CD4-positive, alpha-beta T cell treated with Interleukin-2 at 100 ng/mL for 4 hours (primary cell): ENCODE measurements around the gene CYP2W1.
A peak's percentile ranks its signal among the peaks of the same experiment; 100 is the strongest.
"Not testable (repeated sequence)": the region's sequence is repeated elsewhere in the genome, so short reads cannot be mapped to it uniquely, and the experiment has no call there.

Source experiments
- DNase-seq: peaks from one replicate; pipeline ENCODE4 v3.0.0-alpha.2; 2020; ENCODE audit warnings: low spot score

Gene CYP2W1

DNA sequence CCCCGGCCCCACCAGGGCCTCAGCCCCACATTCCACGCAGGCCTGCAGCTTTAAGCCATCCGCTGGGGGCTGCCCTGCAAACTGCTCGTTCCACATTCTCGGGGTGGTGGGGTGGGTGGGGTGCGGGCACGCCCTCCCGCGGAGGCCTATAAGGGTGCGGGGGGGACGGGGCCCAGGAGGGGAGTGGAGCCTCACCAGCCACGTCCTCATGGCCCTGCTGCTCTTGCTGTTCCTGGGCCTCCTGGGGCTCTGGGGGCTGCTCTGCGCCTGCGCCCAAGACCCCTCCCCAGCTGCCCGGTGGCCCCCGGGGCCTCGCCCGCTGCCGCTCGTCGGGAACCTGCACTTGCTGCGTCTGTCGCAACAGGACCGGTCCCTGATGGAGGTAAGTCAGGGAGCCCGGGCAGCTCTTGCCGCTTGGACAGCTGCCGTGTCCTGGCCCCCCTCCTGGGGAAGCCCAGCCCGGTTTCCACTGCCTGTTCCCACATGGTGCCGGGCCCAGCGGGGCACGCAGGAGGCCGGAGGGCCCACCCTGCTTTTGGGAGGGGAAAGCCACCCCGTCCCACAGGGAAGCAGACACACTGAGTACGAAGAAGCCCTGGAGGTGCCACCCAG, at the start of gene CYP2W1:
TSS of gene CYP2W1 (plus strand) at position 178 of the 612 bp plus-strand sequence. CDS start at position 209, 31 bp downstream.
- DNase-seq: no peak

- no peak for DNase-seq
Measured at GRCh38 chr7:934469-935163, 48.4 kb upstream of the CYP2W1 start.

- DNase-seq: no peak
Measured at GRCh38 chr7:935164-935873, 47.7 kb upstream of the CYP2W1 start.

DNA sequence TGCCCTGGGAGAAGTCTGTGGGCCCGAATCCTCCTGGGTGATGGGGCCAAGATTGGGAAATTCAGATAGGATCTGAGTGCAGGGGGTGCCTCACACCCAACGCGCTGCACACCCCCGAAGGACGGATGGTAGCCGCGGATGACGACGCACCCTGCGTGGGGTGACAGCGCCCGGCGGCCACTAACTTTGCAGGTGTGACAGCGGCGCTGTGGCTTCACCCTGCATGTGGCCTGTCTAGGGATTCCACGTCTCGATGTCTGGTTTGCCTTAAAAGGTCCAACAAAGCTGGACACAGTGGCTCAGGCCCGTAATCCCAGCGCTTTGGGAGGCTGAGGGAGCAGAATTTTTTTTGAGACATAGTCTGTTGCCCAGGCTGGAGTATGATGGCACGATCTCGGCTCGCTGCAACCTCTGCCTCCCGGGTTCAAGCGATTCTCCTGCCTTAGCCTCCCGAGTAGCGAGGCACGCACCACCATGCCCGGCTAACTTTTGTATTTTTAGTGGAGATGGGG, 47.1 kb upstream of the CYP2W1 start:
- no peak for DNase-seq

- peak; percentile 47 for DNase-seq
Measured at GRCh38 chr7:936386-937054, 46.5 kb upstream of the CYP2W1 start.

- no peak for DNase-seq
Measured at GRCh38 chr7:937856-938484, 45.0 kb upstream of the CYP2W1 start.

GRCh38 chr7:938546-939185, 44.3 kb upstream of the CYP2W1 start:
- no peak for DNase-seq

DNA sequence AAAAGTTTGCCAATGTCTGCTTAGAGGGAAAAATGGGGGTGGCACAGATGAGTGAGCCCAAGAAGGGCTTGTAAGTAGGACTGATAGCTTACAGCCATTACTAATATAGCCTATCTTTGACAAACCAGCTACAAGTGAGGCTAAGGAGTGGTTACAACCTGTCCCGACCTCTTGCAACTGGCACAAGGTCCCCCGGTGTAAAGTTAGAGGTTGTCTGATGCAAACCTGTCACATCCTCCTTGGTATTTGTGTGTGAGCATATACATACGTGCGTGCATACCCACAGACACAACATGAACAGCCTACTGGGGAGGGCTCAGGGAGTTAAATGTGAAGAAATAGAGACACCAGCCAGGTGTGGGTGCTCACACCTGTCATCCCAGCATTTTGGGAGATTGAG, 43.1 kb upstream of the CYP2W1 start:
- DNase-seq: no peak

DNA sequence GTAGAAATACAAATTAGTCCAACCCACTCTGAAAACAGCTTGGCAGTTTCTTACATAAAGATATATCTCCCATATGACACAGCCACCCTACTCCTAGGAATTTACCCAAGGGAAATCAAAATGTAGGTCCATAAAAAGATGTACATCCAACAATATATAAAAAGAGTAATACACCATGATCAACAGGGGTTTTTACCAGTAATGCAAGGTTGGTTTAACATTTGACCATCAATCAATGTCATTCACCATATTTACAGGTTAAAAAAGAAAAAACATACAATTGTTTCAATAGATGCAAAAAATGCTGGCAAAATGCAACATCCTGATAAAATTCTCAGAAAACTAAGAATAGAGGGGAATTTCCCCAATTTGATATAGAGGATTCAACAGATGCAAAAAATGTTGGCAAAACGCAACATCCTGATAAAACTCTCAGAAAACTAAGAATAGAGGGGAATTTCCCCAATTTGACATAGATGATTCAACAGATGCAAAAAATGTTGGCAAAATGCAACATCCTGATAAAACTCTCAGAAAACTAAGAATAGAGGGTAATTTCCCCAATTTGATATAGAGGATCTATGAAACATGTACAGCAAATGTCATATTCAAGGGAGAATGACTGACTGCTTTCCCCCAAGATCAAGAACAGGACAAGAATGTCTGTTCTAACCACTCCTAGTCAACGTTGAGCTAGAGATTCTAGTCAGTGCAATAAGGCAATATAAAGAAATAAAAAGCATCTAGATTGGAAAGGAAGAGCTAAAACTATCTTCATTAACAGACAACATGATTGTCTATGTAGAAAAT, 42.2 kb upstream of the CYP2W1 start:
- no peak for DNase-seq

DNA sequence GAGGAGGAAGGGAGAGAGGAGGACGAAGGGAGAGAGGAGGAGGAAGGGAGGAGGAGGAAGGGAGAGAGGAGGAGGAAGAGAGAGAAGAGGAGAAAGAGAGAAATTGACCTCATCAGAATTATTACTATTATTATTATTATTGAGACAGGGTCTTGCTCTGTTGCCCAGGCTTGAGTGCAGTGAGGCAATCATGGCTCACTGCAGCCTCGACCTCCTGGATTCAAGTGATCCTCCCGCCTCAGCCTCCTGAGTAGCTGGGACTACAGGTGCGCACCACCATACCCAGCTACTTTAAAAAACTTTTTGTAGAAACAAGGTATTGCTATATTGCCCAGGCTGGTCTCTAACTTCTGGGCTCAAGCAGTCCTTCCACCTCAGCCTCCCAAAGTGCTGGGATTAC, 39.2 kb upstream of the CYP2W1 start:
- DNase-seq: not testable (repeated sequence)

- no peak for DNase-seq
Measured at GRCh38 chr7:944744-945143, 38.2 kb upstream of the CYP2W1 start.

DNA sequence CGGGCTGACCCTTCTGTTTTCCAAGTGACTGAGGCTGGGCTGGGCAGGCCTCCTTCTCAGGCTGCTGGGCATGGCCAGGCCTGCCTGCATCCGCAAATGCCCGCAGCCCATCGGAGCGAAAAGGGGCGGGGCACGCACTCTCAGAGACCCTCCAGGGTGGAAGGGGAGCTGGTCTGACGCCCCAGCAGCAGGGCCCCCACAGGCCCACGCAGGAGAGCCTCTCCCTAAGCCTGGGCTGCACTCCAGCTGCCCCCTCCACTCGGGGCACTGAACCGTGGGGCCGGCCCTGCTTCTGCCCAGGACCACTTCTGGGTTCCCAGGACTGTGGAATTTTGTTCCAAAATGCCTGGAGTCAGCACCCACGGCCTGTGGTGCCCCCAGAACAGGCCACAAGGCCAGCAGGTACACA, 37.8 kb upstream of the CYP2W1 start:
- no peak for DNase-seq

DNA sequence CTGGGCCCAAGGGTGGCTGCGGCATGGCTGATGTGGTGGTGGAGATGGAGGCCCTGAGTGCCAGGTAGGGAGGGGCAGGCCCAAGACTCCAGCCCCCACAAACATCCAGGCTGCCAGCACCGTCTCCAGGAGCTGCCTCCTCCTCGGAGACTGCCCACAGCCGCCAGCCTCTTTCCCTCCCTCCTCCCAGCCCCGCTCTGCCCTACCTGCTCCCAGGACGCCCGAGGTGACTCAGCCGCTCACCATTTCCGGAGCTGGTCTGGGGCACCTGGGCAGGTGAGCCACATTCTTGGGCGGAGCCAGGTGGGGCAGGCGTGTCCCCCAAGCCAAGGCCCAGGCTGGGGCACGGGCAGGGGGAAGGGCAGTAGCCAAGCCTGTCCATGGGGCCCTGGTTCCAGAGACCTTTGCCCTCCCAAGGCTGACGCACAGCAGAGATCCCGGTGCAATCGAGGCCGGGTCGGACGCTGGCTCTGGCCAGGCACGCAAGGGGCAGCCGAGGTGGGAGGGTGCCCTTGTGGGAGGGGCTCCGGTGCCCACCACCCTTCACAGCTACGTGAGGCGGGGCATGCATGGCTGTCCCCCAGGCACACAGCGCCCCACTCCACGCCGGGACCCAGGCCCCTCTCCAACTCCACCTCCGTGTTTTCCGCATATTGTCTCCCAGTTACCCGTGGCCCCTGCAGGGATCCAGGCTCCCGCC, 37.3 kb upstream of the CYP2W1 start:
- DNase-seq: no peak

- DNase-seq: no peak
Measured at GRCh38 chr7:946256-946996, 36.6 kb upstream of the CYP2W1 start.

- DNase-seq: no peak
Measured at GRCh38 chr7:947391-948210, 35.4 kb upstream of the CYP2W1 start.

GRCh38 chr7:949021-949934, 33.7 kb upstream of the CYP2W1 start:
- DNase-seq: no peak

- no peak for DNase-seq
Measured at GRCh38 chr7:951881-952547, 31.0 kb upstream of the CYP2W1 start.
